Neural progenitor cell (in vitro differentiated cells): Measurements from ENCODE around the gene NRSN2.

ENCODE experiments used
- EZH2 ChIP-seq: fragments of 200-600 bp; sonication (generic); IDR thresholded peaks from 2 replicates; pipeline ENCODE4 v1.6.1; 2017; ENCODE audit warnings: antibody characterized with exemption, mild to moderate bottlenecking, moderate library complexity
- TF ChIP-seq, protein P1 (sequence below): fragments of 200-600 bp; sonication (generic); IDR thresholded peaks from 2 replicates; pipeline ENCODE4 v1.5.1; 2017; ENCODE audit warnings: antibody characterized with exemption, mild to moderate bottlenecking

DNA sequence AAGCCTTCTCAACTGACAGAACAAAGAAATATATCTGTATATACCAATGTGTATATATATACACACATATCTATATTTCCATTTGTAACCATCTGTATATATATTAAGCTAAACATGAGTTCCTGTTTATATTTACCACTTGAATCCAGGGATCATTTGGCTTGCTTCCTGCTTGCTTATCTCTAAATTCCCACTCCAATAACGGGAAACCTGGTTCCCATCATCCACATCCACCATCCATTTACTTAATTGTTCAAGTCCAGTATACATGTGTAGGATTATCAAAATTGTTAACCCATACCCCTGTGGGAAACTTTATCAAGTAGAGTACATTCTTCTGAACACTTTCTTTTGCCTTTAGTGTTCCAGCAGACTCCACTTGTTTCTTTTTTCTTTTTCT lies 34.0 kb upstream of the NRSN2 start:
- TF ChIP-seq, protein P1, sequence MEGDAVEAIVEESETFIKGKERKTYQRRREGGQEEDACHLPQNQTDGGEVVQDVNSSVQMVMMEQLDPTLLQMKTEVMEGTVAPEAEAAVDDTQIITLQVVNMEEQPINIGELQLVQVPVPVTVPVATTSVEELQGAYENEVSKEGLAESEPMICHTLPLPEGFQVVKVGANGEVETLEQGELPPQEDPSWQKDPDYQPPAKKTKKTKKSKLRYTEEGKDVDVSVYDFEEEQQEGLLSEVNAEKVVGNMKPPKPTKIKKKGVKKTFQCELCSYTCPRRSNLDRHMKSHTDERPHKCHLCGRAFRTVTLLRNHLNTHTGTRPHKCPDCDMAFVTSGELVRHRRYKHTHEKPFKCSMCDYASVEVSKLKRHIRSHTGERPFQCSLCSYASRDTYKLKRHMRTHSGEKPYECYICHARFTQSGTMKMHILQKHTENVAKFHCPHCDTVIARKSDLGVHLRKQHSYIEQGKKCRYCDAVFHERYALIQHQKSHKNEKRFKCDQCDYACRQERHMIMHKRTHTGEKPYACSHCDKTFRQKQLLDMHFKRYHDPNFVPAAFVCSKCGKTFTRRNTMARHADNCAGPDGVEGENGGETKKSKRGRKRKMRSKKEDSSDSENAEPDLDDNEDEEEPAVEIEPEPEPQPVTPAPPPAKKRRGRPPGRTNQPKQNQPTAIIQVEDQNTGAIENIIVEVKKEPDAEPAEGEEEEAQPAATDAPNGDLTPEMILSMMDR = no peak
- TF ChIP-seq EZH2 = no peak
